Nasal cavity respiratory epithelium epithelial cell of viscerocranial mucosa (primary cell): ENCODE data around the gene ZNF502. TPM values are rescaled to one million over a fixed set of nuclear protein-coding genes. Genes with fewer than 3 reads are reported as not detected.

ENCODE experiments used
- total RNA-seq: library from RNA; depleted of rRNA; stranded (reverse); fragments of >200 nt; gene quantifications from 2 replicates; pipeline ENCODE4 v1.2.3, GENCODE V29; 2014

Gene ZNF502
- total RNA-seq = 6.2 and 9.0 TPM in 2 replicates

DNA sequence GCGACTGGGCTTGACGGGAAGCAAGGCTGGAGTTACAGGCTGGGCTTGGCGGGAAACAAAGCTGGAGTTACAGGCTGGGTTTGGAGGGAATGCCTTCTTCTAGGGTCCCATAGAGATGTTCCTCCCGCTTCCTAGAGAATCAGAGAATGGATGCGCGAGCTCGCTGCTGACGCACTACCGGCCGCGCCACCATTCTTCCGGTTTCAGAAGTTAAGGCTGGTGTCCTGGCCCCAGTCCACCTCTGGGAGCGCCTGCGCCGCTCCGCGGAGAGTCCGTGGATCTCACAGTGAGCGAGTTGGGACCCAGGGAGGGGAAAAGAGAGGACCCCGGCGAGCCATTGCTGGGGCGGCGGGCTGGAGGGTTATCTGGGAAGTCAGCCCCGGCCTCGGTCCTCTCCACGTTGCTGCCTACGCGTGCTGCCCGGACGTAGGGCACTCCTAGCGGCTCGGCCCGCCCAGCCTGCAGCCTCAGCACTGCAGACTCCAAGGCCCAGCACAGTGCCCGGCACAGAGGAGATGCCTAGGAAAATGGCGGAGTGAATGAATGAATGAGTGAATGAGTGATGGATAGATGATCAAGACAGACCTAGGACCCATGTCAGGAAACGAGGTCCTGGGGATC lies at the start of gene ZNF502:
Gene ZNF502, plus strand, starts transcription at position 206 of the 621 bp plus-strand sequence. CDS start 7,602 bp downstream, outside the sequence.

DNA sequence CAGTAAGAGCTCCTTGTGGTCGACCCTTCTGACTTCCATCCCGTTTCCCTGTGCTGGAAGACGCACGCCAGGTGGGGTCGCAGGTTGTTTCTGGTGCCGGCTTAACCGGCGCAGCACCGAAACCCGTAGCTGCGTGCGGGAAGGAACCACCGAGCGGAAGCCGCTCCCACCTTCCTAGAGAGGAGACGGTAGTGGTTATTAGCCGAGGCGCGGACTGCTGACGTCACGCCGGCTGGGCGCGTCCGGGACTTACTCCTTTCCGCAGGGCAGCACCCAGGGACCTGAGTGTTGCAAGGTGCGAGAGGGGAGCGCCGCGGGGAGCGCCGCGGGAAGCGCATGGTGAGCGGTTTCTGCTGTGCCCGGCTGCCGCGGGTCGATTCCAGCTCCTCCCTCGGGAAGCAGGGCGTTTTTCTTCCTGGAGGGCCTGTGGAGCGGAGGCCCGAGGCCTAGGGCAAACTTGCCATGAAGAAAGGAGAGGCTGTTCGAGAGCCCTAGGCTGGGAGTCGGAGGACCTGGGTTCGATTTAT lies 17.0 kb downstream of the ZNF502 start, which contains the start of gene ZNF501:
Gene ZNF501, plus strand, starts transcription at position 252 of the 527 bp plus-strand sequence. CDS start 4,787 bp downstream, outside the sequence.

DNA sequence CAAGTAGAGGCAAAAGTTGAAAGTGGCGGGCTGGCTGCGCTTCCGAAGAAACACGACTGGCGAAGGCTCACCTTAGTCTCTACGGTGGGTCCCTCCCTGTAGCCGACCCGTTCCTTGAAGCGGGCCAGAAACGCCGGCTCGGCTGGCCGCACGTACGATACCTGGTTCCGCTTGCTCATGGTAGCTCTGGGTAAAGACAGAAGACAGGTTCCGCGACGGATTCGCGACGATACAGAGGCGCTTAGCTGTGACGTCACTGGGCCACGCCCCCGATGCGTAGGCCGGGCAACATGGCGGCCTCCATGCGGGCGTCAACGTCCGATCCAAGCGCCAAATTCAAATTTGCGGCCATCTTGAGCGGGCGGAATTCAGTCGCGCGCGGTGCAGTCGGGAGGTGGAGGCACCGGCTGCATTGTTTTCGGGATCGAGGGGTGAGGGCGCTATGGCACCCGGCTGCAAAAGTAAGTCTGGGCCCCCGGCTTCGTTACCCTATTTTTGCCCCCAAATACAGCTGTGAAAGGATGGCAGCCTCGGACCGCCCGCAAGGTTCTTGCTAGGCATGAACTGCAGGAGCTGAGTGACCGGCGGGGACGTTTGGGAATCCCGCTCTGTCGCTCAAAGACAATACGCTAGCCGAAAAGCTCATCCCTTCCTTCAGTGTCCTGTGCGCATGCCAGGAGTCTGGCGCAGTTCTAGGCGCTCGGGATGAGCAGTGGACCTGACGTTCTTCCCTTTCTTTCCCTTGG lies 49.1 kb downstream of the ZNF502 start, which contains the start of the genes KIAA1143 and KIF15:
Gene KIAA1143, minus strand, starts transcription at position 196 of the 746 bp plus-strand sequence. Its CDS starts 17 bp downstream, at position 179.
Gene KIF15, plus strand, starts transcription at position 371 of the 746 bp plus-strand sequence. Its CDS starts 72 bp downstream, at position 443.

Other genes with a start within 250 kb of the ZNF502 start
- gene ZNF445, start 235.0 kb upstream of the ZNF502 start, total RNA-seq = 4.4 and 12.8 TPM in 2 replicates
- gene ZKSCAN7, start 157.5 kb upstream of the ZNF502 start, total RNA-seq = 2.7 and 7.8 TPM in 2 replicates
- gene ZNF660, start 127.7 kb upstream of the ZNF502 start, total RNA-seq = 0.34 and 0.78 TPM in 2 replicates
- gene ZNF197, start 87.6 kb upstream of the ZNF502 start, total RNA-seq = 20.2 and 25.3 TPM in 2 replicates
- 14.7 and 20.2 TPM in 2 replicates for gene ZNF35, start 63.9 kb upstream of the ZNF502 start, total RNA-seq
- 7.9 and 8.2 TPM in 2 replicates for gene ZNF501, start 17.0 kb downstream of the ZNF502 start, total RNA-seq
- gene KIAA1143, start 49.0 kb downstream of the ZNF502 start, total RNA-seq = 7.5 and 16.9 TPM in 2 replicates
- gene KIF15, start 49.1 kb downstream of the ZNF502 start, total RNA-seq = 0.50 and 0.68 TPM in 2 replicates
- gene TMEM42, start 149.3 kb downstream of the ZNF502 start, total RNA-seq = 11.9 and 15.7 TPM in 2 replicates
- 0.28 and 0.34 TPM in 2 replicates for gene TGM4, start 161.9 kb downstream of the ZNF502 start, total RNA-seq